Stimulated activated CD4-positive, alpha-beta T cell treated with anti-CD3 and anti-CD28 coated beads, Interleukin-12 subunit alpha, Interleukin-12 subunit beta, amount 100 ng/mL, for 24 hours (primary cell): Measurements from ENCODE around the gene CPT1B.
"Not testable (repeated sequence)": the region's sequence is repeated elsewhere in the genome, so short reads cannot be mapped to it uniquely, and the experiment has no call there.

ENCODE experiments used
- DNase-seq, 2 experiments: peaks; one replicate each; pipeline ENCODE4 v3.0.0-alpha.2; 2020; ENCODE audit warnings: low read depth in 2 of 2

Gene CPT1B

DNA sequence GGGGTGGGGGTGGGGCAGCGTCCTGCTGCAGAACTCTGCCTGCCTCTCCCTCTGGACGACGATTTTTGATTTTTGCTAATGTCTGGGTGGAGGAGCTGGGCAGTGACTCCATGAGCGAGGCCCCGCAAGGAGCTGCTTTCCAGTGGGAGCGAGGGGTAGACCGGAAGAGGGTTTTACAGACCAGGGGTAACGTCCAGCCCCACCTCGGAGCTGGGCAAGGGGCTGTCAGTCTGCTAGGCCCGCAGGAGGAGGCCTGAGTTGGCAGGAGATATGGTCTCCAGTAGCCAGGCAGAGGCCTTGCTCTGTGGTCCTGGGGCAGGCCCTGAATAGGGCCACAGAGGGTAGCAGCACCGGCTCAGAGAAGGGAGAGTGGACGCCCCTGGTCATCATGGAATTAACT is 31.4 kb upstream of the CPT1B start:
- no peak for DNase-seq

GRCh38 chr22:50608996-50609395 is 30.8 kb upstream of the CPT1B start:
- no peak for DNase-seq

DNA sequence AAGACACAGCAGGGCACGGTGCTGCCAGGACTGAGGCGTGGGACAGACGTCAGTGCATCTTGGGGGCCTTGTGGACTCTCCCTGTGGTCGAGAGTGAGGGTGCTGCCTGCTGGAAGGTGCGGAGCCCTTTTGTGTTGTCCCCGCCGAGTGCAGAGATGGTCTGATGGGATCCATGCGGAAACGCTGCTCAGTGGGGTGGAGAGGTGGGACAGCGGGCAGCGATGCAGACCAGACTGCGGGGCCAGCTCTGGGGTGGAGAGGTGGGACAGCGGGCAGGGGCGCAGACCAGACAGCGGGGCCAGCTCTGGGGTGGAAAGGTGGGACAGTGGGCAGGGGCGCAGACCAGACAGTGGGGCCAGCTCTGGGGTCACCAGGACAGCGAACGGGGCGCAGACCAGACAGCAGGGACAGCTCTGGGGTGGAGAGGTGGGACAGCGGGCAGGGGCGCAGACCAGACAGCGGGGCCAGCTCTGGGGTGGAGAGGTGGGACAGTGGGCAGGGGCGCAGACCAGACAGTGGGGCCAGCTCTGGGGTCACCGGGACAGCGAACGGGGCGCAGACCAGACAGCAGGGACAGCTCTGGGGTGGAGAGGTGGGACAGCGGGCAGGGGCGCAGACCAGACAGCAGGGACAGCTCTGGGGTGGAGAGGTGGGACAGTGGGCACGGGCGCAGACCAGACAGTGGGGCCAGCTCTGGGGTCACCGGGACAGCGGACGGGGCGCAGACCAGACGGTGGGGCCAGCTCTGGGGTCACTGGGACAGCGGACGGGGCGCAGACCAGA is 30.0 kb upstream of the CPT1B start:
- not testable (repeated sequence) for DNase-seq

- DNase-seq = no peak
These were observed 29.4 kb upstream of the CPT1B start for GRCh38 chr22:50607659-50608020.

DNA sequence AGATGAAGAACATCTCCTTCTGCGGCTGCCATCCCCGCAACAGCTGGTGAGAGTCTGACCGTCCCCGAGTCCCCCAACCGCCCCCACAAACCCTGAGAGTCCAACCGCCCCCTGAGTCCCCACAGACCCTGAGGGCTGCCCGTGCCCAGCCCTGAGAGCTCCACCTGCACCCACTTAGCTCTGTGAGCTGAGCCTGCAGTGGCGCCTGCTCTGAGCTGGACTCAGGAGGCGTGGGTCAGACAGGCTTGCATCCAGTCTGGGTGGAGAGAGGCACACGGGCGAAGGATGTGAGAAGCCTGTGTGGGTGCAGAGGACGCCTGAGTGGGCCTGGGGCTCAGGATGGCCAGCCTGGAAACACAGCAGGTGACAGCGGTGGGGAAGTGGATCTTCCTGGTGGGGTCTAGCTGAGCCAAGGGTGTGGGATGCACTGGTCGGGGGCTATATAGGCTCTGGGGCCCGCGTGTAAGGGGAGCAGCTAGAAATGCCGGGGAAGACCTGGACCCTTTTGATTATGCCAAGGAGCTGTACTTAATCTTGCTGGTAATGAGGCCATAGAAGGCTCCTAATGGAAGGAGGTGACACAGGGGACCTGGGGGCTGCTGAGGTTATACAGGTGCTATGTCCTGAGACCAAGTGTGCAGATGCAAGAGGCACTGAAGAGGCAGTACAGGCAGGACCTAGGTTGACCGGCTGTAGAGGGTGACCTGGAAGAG is 28.9 kb upstream of the CPT1B start:
- DNase-seq = no peak

GRCh38 chr22:50606165-50606945 is 28.1 kb upstream of the CPT1B start:
- no peak for DNase-seq

GRCh38 chr22:50605613-50606074 is 27.4 kb upstream of the CPT1B start:
- DNase-seq = no peak

DNA sequence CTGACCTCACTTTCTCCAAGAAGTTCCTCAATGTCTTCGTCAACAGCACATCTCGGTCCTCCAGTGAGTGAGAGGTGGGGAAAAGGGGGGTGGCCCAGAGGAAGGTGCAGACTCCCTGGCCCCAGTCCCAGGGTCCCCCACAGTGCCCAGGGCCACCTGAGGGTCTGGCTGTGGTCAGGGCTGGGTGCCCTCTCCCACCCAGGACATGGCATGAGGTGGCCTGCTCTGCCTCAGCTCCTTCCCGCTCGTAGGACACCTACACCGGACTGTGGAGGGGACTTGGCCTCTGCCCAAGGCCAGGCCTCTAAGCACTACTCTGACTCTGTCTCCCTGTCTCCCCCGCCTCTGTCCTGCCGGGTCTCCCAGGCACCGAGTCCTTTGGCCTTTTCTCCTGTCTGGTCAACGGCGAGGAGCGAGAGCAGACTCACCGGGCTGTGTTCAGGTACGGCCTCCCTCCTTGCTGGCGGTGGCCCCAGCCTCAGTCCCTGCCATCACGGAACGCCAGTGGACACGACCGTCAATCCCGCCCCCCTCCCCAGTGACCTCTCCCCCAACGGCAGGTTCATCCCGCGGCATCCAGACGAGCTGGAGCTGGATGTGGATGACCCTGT is 26.9 kb upstream of the CPT1B start:
- DNase-seq = no peak

- DNase-seq = no peak
These were observed 26.2 kb upstream of the CPT1B start for GRCh38 chr22:50604256-50605001.

DNA sequence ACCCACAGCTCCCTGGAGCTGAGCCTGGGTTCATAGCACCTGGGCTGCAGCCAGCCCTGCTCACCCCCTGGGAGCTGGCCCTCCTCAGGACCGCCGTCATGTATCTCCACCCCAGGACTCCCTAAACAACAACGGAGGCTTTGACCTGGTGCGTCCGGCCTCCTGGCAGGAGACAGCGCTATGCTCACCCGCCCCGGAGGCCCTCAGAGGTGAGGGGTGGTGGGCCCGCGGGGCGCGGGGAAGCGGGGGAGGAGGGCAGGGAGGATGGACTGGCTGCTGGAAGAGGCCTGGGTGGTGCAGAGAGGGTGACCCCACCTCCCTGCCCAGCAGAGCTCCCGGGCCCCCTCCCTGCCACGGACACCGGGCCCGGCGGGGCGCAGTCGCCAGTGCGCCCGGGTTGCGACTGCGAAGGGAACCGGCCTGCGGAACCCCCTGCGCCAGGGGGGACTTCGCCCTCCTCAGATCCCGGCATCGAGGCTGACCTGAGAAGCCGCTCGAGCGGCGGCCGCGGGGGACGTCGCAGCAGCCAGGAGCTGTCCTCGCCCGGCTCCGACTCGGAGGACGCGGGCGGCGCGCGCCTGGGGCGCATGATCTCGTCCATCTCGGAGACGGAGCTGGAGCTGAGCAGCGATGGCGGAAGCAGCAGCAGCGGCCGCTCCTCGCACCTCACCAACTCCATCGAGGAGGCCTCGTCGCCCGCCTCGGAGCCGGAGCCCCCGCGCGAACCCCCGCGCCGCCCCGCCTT is 25.5 kb upstream of the CPT1B start:
- DNase-seq = no peak

DNA sequence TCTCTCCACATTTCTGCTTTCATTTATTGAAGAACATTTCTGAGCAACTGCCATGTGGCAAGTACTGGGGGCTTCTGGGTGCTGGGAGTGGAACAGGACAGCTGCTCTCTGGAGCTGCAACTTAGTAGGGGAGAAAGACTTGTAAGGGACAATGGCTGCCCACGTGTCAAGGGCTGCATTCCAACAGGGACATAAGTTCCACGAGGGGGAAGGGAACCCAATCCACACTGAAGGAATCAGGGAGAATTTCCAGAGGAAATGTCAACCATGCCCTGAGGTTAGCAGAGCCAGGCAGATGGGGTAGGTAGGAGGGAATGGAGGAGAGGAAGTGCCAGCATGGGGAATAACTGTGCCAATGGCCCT is 24.1 kb upstream of the CPT1B start:
- no peak for DNase-seq

GRCh38 chr22:50601669-50602337 is 23.6 kb upstream of the CPT1B start:
- no peak for DNase-seq

- DNase-seq = no peak
These were observed 22.9 kb upstream of the CPT1B start for GRCh38 chr22:50600967-50601668.

- DNase-seq = no peak
These were observed 22.3 kb upstream of the CPT1B start, which contains the start of gene MAPK8IP2 for GRCh38 chr22:50600538-50600937. Gene MAPK8IP2, plus strand, starts transcription at chr22:50600793. Its CDS starts 26 bp downstream, at chr22:50600819.

GRCh38 chr22:50599816-50600455 is 21.7 kb upstream of the CPT1B start:
- DNase-seq = peak in 1 of 2 experiments; percentile 41

DNA sequence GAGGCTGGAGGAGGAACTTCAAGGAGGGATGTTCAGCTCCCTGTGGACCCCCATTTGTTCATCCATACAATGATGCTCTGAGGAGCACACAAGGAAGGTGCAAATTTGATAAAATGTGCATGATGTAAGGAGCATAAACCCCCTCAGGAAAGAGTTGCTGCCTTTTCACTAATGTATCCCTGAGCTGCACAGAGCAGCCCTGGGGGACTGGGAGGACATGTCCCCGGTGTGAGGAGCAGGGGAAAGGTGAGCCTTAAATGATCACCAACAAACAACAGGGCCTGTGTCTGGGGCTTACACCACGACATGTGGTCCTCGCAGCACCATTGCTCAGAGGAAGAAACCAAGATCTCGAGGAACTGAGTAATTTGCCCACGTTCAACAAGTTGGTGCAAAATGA is 18.9 kb upstream of the CPT1B start:
- DNase-seq = no peak

DNA sequence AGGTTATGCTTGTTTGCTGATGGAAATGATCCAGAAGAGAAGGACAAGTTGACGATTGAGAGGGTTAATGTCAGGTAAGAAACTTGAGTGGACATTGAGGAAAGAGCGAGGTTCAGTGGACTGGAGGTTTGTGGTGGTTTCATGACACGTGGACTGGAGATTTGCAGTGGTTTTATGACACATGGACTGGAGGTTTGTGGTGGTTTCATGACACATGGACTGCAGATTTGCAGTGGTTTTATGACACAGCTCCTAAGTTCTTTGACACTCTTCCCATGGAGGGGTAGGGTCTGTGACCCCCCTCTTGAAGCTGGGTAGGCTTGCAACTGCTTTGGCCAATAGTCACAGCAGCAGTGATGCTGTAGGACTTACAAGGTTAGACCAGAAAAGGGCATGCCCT is 17.0 kb upstream of the CPT1B start:
- DNase-seq = no peak

DNA sequence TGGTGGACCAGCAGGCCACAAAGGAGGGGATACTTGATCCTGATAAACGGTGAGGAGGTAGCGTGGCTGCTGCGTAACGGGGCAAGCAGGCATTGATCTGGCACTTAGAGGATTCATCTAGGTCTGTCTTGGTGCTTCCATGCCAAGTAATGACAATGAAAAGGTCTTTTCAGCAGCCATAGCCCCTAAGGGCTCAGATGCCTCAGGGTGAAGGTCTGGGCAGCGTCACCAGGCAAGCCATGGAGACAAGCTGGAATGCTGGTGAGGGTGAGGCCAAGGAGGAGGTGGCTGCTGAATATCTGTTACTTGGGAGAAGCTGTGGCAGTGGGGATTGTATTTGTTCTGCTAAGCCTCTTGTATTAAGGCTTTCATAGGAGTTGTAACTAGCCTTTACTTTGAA is 9.2 kb upstream of the CPT1B start:
- DNase-seq = no peak

- no peak for DNase-seq
These were observed 8.2 kb upstream of the CPT1B start for GRCh38 chr22:50586416-50586815.
